ENCODE data around the gene FAM117B. TPM values are rescaled to one million over a fixed set of nuclear protein-coding genes. Genes with fewer than 3 reads are reported as not detected.
A peak's percentile ranks its signal among the peaks of the same experiment; 100 is the strongest.

Gene FAM117B
- polyA plus RNA-seq, 1 experiment = 2.2 TPM

DNA sequence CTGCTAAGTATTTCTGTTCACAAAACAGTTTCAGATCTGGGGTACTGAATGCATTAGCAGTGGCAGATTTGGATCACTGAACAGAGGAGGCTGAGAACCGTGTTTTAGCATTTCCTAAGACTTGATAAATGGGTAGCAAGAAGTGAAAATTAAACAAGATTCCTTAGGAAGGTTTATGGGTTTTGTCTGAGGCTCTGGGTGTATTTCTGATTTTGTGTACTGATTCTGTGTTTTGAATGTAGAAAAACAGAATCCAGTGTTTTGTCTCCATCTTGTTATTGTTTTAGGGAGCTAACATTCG, 1.4 kb downstream of the FAM117B start:
- CTCF ChIA-PET = no interaction called here
- TF ChIP-seq, protein P1, sequence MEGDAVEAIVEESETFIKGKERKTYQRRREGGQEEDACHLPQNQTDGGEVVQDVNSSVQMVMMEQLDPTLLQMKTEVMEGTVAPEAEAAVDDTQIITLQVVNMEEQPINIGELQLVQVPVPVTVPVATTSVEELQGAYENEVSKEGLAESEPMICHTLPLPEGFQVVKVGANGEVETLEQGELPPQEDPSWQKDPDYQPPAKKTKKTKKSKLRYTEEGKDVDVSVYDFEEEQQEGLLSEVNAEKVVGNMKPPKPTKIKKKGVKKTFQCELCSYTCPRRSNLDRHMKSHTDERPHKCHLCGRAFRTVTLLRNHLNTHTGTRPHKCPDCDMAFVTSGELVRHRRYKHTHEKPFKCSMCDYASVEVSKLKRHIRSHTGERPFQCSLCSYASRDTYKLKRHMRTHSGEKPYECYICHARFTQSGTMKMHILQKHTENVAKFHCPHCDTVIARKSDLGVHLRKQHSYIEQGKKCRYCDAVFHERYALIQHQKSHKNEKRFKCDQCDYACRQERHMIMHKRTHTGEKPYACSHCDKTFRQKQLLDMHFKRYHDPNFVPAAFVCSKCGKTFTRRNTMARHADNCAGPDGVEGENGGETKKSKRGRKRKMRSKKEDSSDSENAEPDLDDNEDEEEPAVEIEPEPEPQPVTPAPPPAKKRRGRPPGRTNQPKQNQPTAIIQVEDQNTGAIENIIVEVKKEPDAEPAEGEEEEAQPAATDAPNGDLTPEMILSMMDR (IDR thresholded peaks at IDR 0.05; ENCODE audit: low read depth, low read length) = no peak

DNA sequence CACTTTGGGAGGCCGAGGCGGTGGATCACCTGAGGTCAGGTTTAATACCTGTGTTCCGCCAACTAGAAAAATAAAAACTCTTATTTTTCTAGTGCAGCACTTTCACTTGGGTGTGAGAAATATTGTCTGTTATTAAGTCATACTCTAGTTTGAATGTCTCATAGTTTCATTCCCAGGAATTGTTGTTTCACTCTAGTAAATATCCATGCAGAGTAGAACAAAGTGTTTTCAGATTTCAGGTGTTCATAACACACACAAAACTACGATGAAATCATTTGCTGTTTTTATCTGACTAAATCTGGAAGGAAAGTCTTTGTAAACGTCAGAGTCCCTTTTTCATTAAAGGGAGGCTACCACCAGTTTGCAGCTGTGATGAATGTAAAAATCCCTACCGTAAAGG, 4.0 kb downstream of the FAM117B start:
- H3K27me3 ChIP-seq (ENCODE audit: control insufficient read depth, insufficient read depth, low read length) = no peaks in the 10 kb centered on the region
- TF ChIP-seq, protein P1 (IDR thresholded peaks at IDR 0.05; ENCODE audit: low read depth, low read length) = no peak
- ChIA-PET CTCF (no interaction called here), POLR2A (no interaction called here)
- no peak for DNase-seq (ENCODE audit: low read depth, low spot score)
- H3K4me3 ChIP-seq (ENCODE audit: low read depth, low read length) = no peak overlapping the region
- H3K9me3 ChIP-seq (ENCODE audit: control insufficient read depth, insufficient read depth, low read length) = no peaks in the 10 kb centered on the region; the same call in 1 of the 2 replicates
- no peak overlapping the region for H3K27ac ChIP-seq (ENCODE audit: low read depth, low read length)

More for the DNA sequence above, 1.4 kb downstream of the FAM117B start:
- POLR2A ChIA-PET = no interaction called here
- Histone ChIP-seq H3K9me3 (ENCODE audit: control insufficient read depth, insufficient read depth, low read length) (no peaks in the 10 kb centered on the region; the same call in 1 of the 2 replicates), H3K27ac (ENCODE audit: low read depth, low read length) (no peak overlapping the region), H3K4me3 (ENCODE audit: low read depth, low read length) (peak overlapping the region; percentile 65), H3K27me3 (ENCODE audit: control insufficient read depth, insufficient read depth, low read length) (no peaks in the 10 kb centered on the region)
- DNase-seq (ENCODE audit: low read depth, low spot score) = no peak

DNA sequence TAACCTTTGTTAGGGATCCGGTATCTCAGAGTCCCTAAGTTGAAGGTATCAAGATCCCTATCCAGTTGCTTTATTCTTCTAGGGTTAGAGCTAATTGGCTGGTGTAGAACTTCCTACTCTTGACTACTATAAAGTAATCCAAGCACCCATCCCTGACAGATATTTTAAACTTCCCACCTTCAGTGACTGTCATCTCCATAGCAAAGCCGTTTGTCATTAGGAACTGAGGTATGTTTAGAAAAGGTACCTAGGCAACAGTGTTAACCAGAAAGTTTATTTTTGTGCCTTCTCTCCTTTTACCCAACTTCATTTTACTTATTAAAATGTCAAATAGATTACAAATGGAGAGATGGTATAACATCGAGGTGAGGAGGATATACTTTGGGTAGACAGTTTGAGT, 4.5 kb downstream of the FAM117B start:
- no peak overlapping the region for H3K27ac ChIP-seq (ENCODE audit: low read depth, low read length)
- CTCF ChIA-PET = no interaction called here
- no peak overlapping the region for H3K4me3 ChIP-seq (ENCODE audit: low read depth, low read length)
- TF ChIP-seq, protein P1 (IDR thresholded peaks at IDR 0.05; ENCODE audit: low read depth, low read length) = no peak
- no peaks in the 10 kb centered on the region; the same call in 1 of the 2 replicates for H3K9me3 ChIP-seq (ENCODE audit: control insufficient read depth, insufficient read depth, low read length)
- DNase-seq (ENCODE audit: low read depth, low spot score) = no peak
- POLR2A ChIA-PET = no interaction called here
- H3K27me3 ChIP-seq (ENCODE audit: control insufficient read depth, insufficient read depth, low read length) = no peaks in the 10 kb centered on the region

DNA sequence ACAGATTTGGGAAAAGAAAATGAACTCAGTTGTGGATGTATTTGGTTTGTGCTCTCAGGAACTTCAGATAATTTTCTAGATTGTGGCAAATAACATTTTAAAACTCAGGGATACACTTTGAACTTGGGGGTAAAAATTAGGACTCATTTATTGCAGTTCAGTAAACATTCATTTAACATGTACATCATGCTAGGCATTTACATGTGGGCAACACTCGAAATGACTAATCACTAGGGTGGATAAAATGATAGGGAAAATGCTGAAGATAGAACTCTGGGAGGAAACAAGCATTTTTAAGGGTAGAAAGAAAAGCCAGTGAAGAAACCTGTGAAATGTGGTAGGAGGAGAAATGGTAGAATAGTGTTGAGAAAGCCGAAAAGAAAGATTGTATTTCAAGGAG, 7.8 kb downstream of the FAM117B start:
- ChIA-PET CTCF (no interaction called here), POLR2A (no interaction called here)
- H3K9me3 ChIP-seq (ENCODE audit: control insufficient read depth, insufficient read depth, low read length) = no peaks in the 10 kb centered on the region
- no peak overlapping the region for H3K4me3 ChIP-seq (ENCODE audit: low read depth, low read length)
- no peak for DNase-seq (ENCODE audit: low read depth, low spot score)
- no peaks in the 10 kb centered on the region for H3K27me3 ChIP-seq (ENCODE audit: control insufficient read depth, insufficient read depth, low read length)
- no peak overlapping the region for H3K27ac ChIP-seq (ENCODE audit: low read depth, low read length)
- TF ChIP-seq, protein P1 (IDR thresholded peaks at IDR 0.05; ENCODE audit: low read depth, low read length) = no peak

DNA sequence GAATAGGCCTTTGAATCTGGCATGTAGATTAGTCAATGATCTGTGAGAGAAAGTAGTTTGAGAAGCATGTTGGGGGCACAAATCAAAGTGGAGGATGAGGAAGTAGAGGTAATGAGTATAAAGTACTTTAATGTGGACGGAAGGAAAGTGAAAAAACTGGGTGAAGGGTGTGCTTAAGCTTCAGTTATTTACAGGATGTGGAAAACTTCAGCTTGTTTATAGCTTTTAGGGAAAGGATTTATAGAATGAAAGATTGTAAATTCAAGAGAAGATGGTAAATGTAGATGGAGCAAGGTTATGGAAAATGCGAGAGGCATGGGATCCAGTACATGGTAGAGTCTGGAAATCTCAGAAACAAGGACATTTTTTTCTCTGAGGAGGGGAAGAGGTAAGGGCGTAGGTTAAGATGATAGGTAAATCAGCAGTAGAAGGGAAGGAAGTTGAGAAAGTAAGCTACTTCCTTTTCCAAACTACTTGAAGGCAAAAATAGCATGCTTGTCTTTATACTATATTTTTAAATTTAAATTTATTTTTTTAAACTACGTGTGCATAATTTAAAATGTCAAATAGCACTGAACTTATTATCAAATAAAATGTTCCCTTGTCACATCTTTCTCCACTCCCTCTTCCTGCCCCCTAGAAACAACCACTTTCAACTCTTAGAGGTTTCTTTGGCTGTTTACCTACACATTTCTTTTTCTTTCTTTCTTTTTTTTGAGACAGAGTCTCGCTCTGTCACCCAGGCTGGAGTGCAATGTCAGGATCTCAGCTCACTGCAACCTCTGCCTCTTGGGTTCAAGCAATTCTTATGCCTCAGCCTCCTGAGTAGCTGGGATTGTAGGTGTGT, 8.5 kb downstream of the FAM117B start:
- Histone ChIP-seq H3K27ac (ENCODE audit: low read depth, low read length) (no peak overlapping the region), H3K27me3 (ENCODE audit: control insufficient read depth, insufficient read depth, low read length) (peaks cover 3% of the 10 kb centered on the region), H3K9me3 (ENCODE audit: control insufficient read depth, insufficient read depth, low read length) (no peaks in the 10 kb centered on the region), H3K4me3 (ENCODE audit: low read depth, low read length) (no peak overlapping the region)
- TF ChIP-seq, protein P1 (IDR thresholded peaks at IDR 0.05; ENCODE audit: low read depth, low read length) = no peak
- ChIA-PET CTCF (interaction anchor here (0.6 kb wide), 1 partner anchor 27 kb away, joined by 4 read pairs; no protein-coding TSS in a partner anchor), POLR2A (no interaction called here)
- DNase-seq (ENCODE audit: low read depth, low spot score) = no peak
